Suprapubic skin (tissue), 3 donors: ENCODE data around the gene FLVCR2.

ENCODE experiments used
- CTCF ChIP-seq, 2 donors: fragments of 200-600 bp in 1 of 2; fragments of 450-650 bp in 1 of 2; sonication (generic) in 1 of 2; IDR thresholded peaks; one replicate each; pipeline ENCODE4 v1.5.1; 2016 to 2019; ENCODE audit warnings: antibody characterized with exemption in 2 of 2, mild to moderate bottlenecking in 1 of 2, moderate library complexity in 1 of 2
- POLR2A ChIP-seq, 2 donors: fragments of 450-650 bp; IDR thresholded peaks; one replicate each; pipeline ENCODE4 v1.6.1; 2017; ENCODE audit warnings: antibody characterized with exemption in 2 of 2, mild to moderate bottlenecking in 2 of 2, moderate library complexity in 2 of 2

- TF ChIP-seq CTCF (IDR thresholded peaks at IDR 0.05) = no peak
- no peak for TF ChIP-seq POLR2A (IDR thresholded peaks at IDR 0.05)
Observed at GRCh38 chr14:75572104-75572503, 6.3 kb upstream of the FLVCR2 start.
